A549 (cell line): ENCODE data around the gene TCOF1. TPM values are rescaled to one million over a fixed set of nuclear protein-coding genes. Genes with fewer than 3 reads are reported as not detected.

ENCODE experiments used
- ATAC-seq, 2 experiments: fragments of 200-7000 bp in 1 of 2; fragments of >200 bp in 1 of 2; cut with Nextera tagmentation in 1 of 2; cut with Tn5 transposase in 1 of 2; 3 replicates each; pipeline versions ENCODE4 v1.8.0 to v1.9.1; 2018 to 2020; ENCODE audit warnings: mild to moderate bottlenecking in 1 of 2, moderate library complexity in 1 of 2
- CTCF ChIA-PET: fragments of 300-600 bp; sonication (Branson Sonifier 250); formaldehyde crosslinking; extraction: SDS; loops from one replicate; lab custom pipeline; 2021; ENCODE audit warnings: antibody characterized with exemption, inconsistent platforms; lab: Yijun Ruan, JAX
- POLR2A ChIA-PET: fragments of 350-600 bp; formaldehyde crosslinking; extraction: SDS; loops from one replicate; lab custom pipeline; 2021; ENCODE audit warnings: antibody characterized with exemption, inconsistent platforms; lab: Yijun Ruan, JAX
- DNase-seq, 2 experiments: peaks; one replicate each; pipeline versions ENCODE4 v3.0.0 to v3.0.0-alpha.2; 2011 to 2016; ENCODE audit warnings: low read depth in 1 of 2, low spot score in 1 of 2
- FAIRE-seq: peaks from 2 replicates; lab custom pipeline; 2011; peaks lifted over from hg19 to GRCh38; lab: Jason Lieb, UNC
- H3K27ac ChIP-seq, 2 experiments: fragments of >200 bp; sonication (Bioruptor Twin); formaldehyde crosslinking; 3 replicates each; pipeline ENCODE4 v1.5.1; 2016 to 2017
- H3K4me1 ChIP-seq: fragments of >200 bp; sonication (Bioruptor Twin); formaldehyde crosslinking; 3 replicates; pipeline ENCODE4 v1.6.1; 2016
- H3K4me2 ChIP-seq: fragments of >200 bp; sonication (Bioruptor Twin); formaldehyde crosslinking; 3 replicates; pipeline ENCODE4 v1.6.1; 2016
- H3K4me3 ChIP-seq: fragments of >200 bp; sonication (Bioruptor Twin); formaldehyde crosslinking; 3 replicates; pipeline ENCODE4 v1.5.1; 2016
- H3K9me3 ChIP-seq: fragments of >200 bp; sonication (Bioruptor Twin); formaldehyde crosslinking; 3 replicates; pipeline ENCODE4 v1.6.1; 2016
- CBX2 ChIP-seq: fragments of 200-600 bp; sonication (generic); IDR thresholded peaks from 2 replicates; pipeline ENCODE4 v1.6.1; 2016; ENCODE audit warnings: low read depth, mild to moderate bottlenecking, borderline replicate concordance
- CBX8 ChIP-seq: fragments of 200-600 bp; sonication (generic); IDR thresholded peaks from 2 replicates; pipeline ENCODE4 v1.6.1; 2016
- CTCF ChIP-seq: fragments of >200 bp; sonication (Bioruptor Twin); formaldehyde crosslinking; IDR thresholded peaks from 3 replicates; pipeline ENCODE4 v1.5.1; 2016
- EHF ChIP-seq: fragments of 250-450 bp; sonication (Bioruptor Pico); IDR thresholded peaks from 2 replicates; pipeline ENCODE4 v1.5.0; 2020; ENCODE audit warnings: mild to moderate bottlenecking
- ESRRA ChIP-seq: fragments of 150-350 bp; IDR thresholded peaks from 2 replicates; pipeline ENCODE4 v1.6.1; 2014; ENCODE audit warnings: mild to moderate bottlenecking, low read length, borderline replicate concordance
- FOXS1 ChIP-seq: fragments of 250-450 bp; sonication (Bioruptor Pico); IDR thresholded peaks from 2 replicates; pipeline ENCODE4 v1.5.0; 2020; ENCODE audit warnings: mild to moderate bottlenecking, moderate library complexity
- GATA3 ChIP-seq: IDR thresholded peaks from 2 replicates; pipeline ENCODE4 v1.6.1; 2012; ENCODE audit warnings: borderline replicate concordance
- HDAC2 ChIP-seq: fragments of 200-600 bp; sonication (generic); IDR thresholded peaks from 2 replicates; pipeline ENCODE4 v1.6.1; 2016
- HES2 ChIP-seq: fragments of >200 bp; sonication (Bioruptor Twin); formaldehyde crosslinking; IDR thresholded peaks from 2 replicates; pipeline ENCODE4 v1.6.1; 2016
- HEYL ChIP-seq: fragments of 250-450 bp; sonication (Bioruptor Pico); IDR thresholded peaks from 2 replicates; pipeline ENCODE4 v1.8.0; 2021; ENCODE audit warnings: mild to moderate bottlenecking, moderate library complexity
- HOXA7 ChIP-seq: fragments of 250-450 bp; sonication (Bioruptor Pico); IDR thresholded peaks from 2 replicates; pipeline ENCODE4 v1.5.0; 2020; ENCODE audit warnings: mild to moderate bottlenecking, moderate library complexity
- JUN ChIP-seq, 2 experiments: fragments of >200 bp; sonication (Bioruptor Twin); formaldehyde crosslinking; IDR thresholded peaks; 2 replicates in 1 of 2; 3 replicates in 1 of 2; pipeline ENCODE4 v1.6.1; 2016 to 2017
- KDM1A ChIP-seq: fragments of 200-600 bp; sonication (generic); IDR thresholded peaks from 2 replicates; pipeline ENCODE4 v1.6.1; 2016; ENCODE audit warnings: low read depth, mild to moderate bottlenecking
- KDM5A ChIP-seq: fragments of 200-600 bp; sonication (generic); IDR thresholded peaks from 2 replicates; pipeline ENCODE4 v1.6.1; 2016; ENCODE audit warnings: antibody characterized with exemption, mild to moderate bottlenecking
- MYC ChIP-seq: IDR thresholded peaks from 2 replicates; pipeline ENCODE4 v1.6.1; 2012; ENCODE audit warnings: mild to moderate bottlenecking, inconsistent platforms, low read length, improper control_type of control experiment, borderline replicate concordance
- NFE2L2 ChIP-seq: fragments of 150-350 bp; conservative IDR thresholded peaks from 2 replicates; pipeline ENCODE4 v1.6.1; 2014; ENCODE audit warnings: low read length
- PBX3 ChIP-seq: IDR thresholded peaks from 2 replicates; pipeline ENCODE4 v1.6.1; 2012
- PHF8 ChIP-seq: fragments of 200-600 bp; sonication (generic); IDR thresholded peaks from 2 replicates; pipeline ENCODE4 v1.6.1; 2016; ENCODE audit warnings: low read depth, mild to moderate bottlenecking, antibody characterized with exemption, moderate library complexity, borderline replicate concordance
- POLR2A ChIP-seq: IDR thresholded peaks from 2 replicates; pipeline ENCODE4 v1.6.1; 2012; ENCODE audit warnings: mild to moderate bottlenecking, low read length
- RAD21 ChIP-seq, 2 experiments: fragments of >200 bp in 1 of 2; sonication (Bioruptor Twin) in 1 of 2; formaldehyde crosslinking in 1 of 2; IDR thresholded peaks in 1 of 2; conservative IDR thresholded peaks in 1 of 2; 2 replicates in 1 of 2; 3 replicates in 1 of 2; pipeline ENCODE4 v1.6.1; 2012 to 2018; ENCODE audit warnings: inconsistent platforms in 1 of 2
- RNF2 ChIP-seq: fragments of 200-600 bp; sonication (generic); IDR thresholded peaks from 2 replicates; pipeline ENCODE4 v1.6.1; 2016; ENCODE audit warnings: low read depth, mild to moderate bottlenecking, antibody characterized with exemption, moderate library complexity, borderline replicate concordance
- SREBF2 ChIP-seq: fragments of 450-650 bp; IDR thresholded peaks from 2 replicates; pipeline ENCODE4 v1.6.1; 2014; ENCODE audit warnings: mild to moderate bottlenecking, moderate library complexity
- USF2 ChIP-seq: fragments of 450-650 bp; IDR thresholded peaks from 2 replicates; pipeline ENCODE4 v1.6.1; 2014; ENCODE audit warnings: antibody characterized with exemption
- ZSCAN20 ChIP-seq: fragments of 250-450 bp; sonication (Bioruptor Pico); IDR thresholded peaks from 2 replicates; pipeline ENCODE4 v1.8.0; 2022; ENCODE audit warnings: mild to moderate bottlenecking, moderate library complexity
- WGBS: methylation state at CpG from one replicate; pipeline ENCODE4 v1.1.6; 2017; ENCODE audit errors: missing lambda C conversion rate; 5-methylcytosine and 5-hydroxymethylcytosine counted together
- polyA plus RNA-seq, 4 experiments: library from polyadenylated mRNA; depleted of rRNA in 3 of 4; stranded (reverse); fragments of >200 nt; fragmentation: RNase III in 1 of 4; extraction: RNeasy Plus Mini Kit Qiagen cat#74134 plus additional on column Dnase treatment in 1 of 4; gene quantifications; 2 replicates in 3 of 4; 3 replicates in 1 of 4; pipeline ENCODE4 v1.2.3, GENCODE V29; 2011 to 2017
- TF ChIP-seq, protein P1 (sequence below): fragments of 150-350 bp; IDR thresholded peaks from 2 replicates; pipeline ENCODE4 v1.6.1; 2014; ENCODE audit warnings: low read depth, mild to moderate bottlenecking, low read length
- TF ChIP-seq, protein P2 (sequence below): fragments of >200 bp; sonication (Bioruptor Twin); formaldehyde crosslinking; IDR thresholded peaks from 3 replicates; pipeline ENCODE4 v1.6.1; 2016
- TF ChIP-seq, protein P3 (sequence below): IDR thresholded peaks from 2 replicates; pipeline ENCODE4 v1.6.1; 2012

Gene TCOF1
- polyA plus RNA-seq, 2 of the 4 experiments (the other 2 are of a cell fraction) = 17.5 to 47.1 TPM

GRCh38 chr5:150443242-150444075 lies 86.0 kb downstream of the TCOF1 start (continued):
- TF ChIP-seq RNF2 = no peak
- TF ChIP-seq HDAC2 = no peak
- no peak for TF ChIP-seq KDM1A
- TF ChIP-seq JUN (IDR thresholded peaks at IDR 0.05) = peak in 1 of 2 experiments; percentile 28; a peak in 1 of 5 replicates
- no peak for TF ChIP-seq MYC
- no peak for TF ChIP-seq HES2
- TF ChIP-seq CBX2 = no peak
- no peak for TF ChIP-seq EHF (CRISPR knock-in tag)
- TF ChIP-seq, protein P1, sequence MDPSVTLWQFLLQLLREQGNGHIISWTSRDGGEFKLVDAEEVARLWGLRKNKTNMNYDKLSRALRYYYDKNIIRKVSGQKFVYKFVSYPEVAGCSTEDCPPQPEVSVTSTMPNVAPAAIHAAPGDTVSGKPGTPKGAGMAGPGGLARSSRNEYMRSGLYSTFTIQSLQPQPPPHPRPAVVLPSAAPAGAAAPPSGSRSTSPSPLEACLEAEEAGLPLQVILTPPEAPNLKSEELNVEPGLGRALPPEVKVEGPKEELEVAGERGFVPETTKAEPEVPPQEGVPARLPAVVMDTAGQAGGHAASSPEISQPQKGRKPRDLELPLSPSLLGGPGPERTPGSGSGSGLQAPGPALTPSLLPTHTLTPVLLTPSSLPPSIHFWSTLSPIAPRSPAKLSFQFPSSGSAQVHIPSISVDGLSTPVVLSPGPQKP = no peak
- no peak for TF ChIP-seq USF2
- TF ChIP-seq, protein P2, sequence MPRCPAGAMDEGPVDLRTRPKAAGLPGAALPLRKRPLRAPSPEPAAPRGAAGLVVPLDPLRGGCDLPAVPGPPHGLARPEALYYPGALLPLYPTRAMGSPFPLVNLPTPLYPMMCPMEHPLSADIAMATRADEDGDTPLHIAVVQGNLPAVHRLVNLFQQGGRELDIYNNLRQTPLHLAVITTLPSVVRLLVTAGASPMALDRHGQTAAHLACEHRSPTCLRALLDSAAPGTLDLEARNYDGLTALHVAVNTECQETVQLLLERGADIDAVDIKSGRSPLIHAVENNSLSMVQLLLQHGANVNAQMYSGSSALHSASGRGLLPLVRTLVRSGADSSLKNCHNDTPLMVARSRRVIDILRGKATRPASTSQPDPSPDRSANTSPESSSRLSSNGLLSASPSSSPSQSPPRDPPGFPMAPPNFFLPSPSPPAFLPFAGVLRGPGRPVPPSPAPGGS = no peak
- no peak for TF ChIP-seq PBX3
- TF ChIP-seq ZSCAN20 = no peak
- no peak for TF ChIP-seq CBX8
- no peak for TF ChIP-seq FOXS1
- TF ChIP-seq PHF8 = no peak
- TF ChIP-seq, protein P3, sequence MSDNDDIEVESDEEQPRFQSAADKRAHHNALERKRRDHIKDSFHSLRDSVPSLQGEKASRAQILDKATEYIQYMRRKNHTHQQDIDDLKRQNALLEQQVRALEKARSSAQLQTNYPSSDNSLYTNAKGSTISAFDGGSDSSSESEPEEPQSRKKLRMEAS = no peak
- no peak for TF ChIP-seq ESRRA
- TF ChIP-seq HOXA7 = peak; percentile 94
- no peak for TF ChIP-seq POLR2A

DNA sequence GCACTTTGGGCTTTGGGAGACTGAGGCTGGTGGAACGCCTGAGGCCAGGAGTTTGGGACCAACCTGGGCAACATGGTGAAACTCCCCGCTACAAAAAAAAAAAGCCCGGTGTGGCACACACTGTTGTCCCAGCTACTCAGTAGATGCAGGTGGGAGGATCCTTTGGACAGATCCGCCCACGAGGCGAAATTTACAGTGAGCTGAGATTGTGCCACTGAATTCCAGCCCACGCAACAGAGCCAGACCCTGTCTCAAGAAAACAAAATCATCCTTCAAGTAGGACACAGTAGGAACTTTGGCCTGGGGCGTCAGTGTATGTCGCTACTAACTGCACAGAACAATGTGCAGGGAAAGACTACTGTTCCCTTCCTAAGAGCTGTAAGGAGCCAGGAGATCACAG lies 87.3 kb downstream of the TCOF1 start:
- DNase-seq (no peak), ATAC-seq (no peak), FAIRE-seq (no peak)
- no peaks in the 10 kb centered on the region for H3K9me3 ChIP-seq
- ChIA-PET POLR2A (no interaction called here), CTCF (interaction anchor here (1.4 kb wide), 1 partner anchor 9 kb away, joined by 9 read pairs; no protein-coding TSS in a partner anchor)
- TF ChIP-seq KDM5A (no peak), NFE2L2 (no peak), HEYL (CRISPR knock-in tag) (no peak), RAD21 (conservative IDR thresholded peaks at IDR 0.05 in 1 of 2, IDR thresholded peaks at IDR 0.05 in 1 of 2) (no peak), SREBF2 (no peak), GATA3 (no peak), CTCF (no peak), HOXA7 (no peak)
- TF ChIP-seq, protein P1 = no peak
- peaks cover 37% of the 10 kb centered on the region for H3K4me1 ChIP-seq
- 89% methylated on average over 9 of the region's 9 CpGs for WGBS
- H3K4me3 ChIP-seq = no peak overlapping the region
- no peak overlapping the region for H3K27ac ChIP-seq
- no peak overlapping the region for H3K4me2 ChIP-seq
